Motor neuron (in vitro differentiated cells): Measurements from ENCODE around the gene PEX16. TPM values are rescaled to one million over a fixed set of nuclear protein-coding genes. Genes with fewer than 3 reads are reported as not detected.

Experiments
- ATAC-seq, 8 experiments: fragments of 200-7000 bp; cut with Tn5 transposase; replicated peaks in 6 of 8; 2 replicates each; pipeline ENCODE4 v1.8.0; 2021; ENCODE audit warnings: mild to moderate bottlenecking in 8 of 8, moderate library complexity in 8 of 8
- H3K27ac ChIP-seq, 2 donors: fragments of 250-450 bp; sonication (Bioruptor Pico); 2 replicates each; pipeline ENCODE4 v1.9.0; 2021; ENCODE audit warnings: antibody characterized with exemption in 2 of 2, mild to moderate bottlenecking in 2 of 2, moderate library complexity in 1 of 2
- H3K4me1 ChIP-seq, 2 donors: fragments of 250-450 bp; sonication (Bioruptor Pico); replicated peaks in 1 of 2; 2 replicates each; pipeline ENCODE4 v1.6.1; 2021; ENCODE audit warnings: antibody characterized with exemption in 2 of 2, mild to moderate bottlenecking in 2 of 2, moderate library complexity in 1 of 2
- H3K4me3 ChIP-seq, 5 donors: fragments of 250-450 bp; sonication (Bioruptor Pico); 2 replicates each; pipeline ENCODE4 v1.9.0; 2021; ENCODE audit warnings: antibody characterized with exemption in 5 of 5, mild to moderate bottlenecking in 5 of 5, moderate library complexity in 4 of 5
- WGBS, 10 experiments: fragments of 450-650 bp; shearing (Covaris generic); methylation state at CpG; one replicate each; pipeline ENCODE4 v1.0.0; 2022; 5-methylcytosine and 5-hydroxymethylcytosine counted together
- in situ Hi-C, 9 experiments: fragments of 400-800 bp; cut with MboI; loops; one replicate each; pipeline ENCODE4 v1.15.0; 2021; ENCODE audit warnings: low sequenced_read_pairs in 9 of 9, low pct_unique_long_range_greater_than_20kb in 2 of 9; ENCODE audit not compliant: unreplicated experiment in 9 of 9
- total RNA-seq, 8 experiments: library from RNA; unstranded; fragments of 300-600 nt; gene quantifications; 2 replicates each; pipeline versions ENCODE4 v1.2.3 to v1.2.4, GENCODE V29; 2022

The PEX16 gene
- total RNA-seq = 10 to 100 TPM; 22.7 to 51.5 (median 28.6) TPM

DNA sequence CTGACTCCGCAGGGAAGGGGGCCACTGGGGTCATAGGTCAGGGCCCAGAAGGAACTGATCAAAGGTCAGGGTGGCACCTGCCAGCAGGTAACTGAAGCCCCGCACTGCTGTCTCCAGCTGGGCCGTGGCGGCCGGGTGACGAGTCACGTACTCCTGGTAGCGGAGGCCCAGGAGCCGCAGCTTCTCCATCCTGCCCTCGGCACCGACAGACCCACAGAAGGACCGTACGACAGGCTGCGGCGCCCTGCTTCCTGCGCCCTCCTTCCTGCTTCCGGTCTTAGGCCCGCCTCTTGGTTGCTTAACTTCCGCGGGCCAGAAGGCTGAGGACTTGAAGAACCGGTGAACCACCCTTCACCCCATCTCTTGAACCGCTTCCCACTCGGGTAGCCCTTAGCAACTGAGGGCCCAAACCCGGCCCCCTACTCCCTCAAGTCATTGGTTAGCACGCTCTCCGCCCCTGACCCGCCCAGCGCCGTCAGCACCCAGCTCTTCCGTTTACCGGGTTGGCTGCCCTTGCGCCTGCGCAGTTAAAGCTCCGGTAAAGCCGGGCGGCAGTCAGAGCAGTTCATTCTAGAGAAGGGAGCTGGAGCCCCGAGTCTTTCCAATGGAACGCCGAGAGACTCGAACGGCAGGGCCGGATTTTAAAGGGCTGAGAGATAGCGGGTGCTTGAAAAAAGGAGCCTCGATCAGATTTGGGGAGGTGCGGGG is at the start of gene PEX16:
Gene PEX16 (minus strand): TSS at position 255 of the 708 bp plus-strand sequence. CDS start 66 bp downstream, at position 189.
- in situ Hi-C loops = no loop called here
- peak within 1 kb of the TSS; percentile 90 to 92 for H3K27ac ChIP-seq
- H3K4me3 ChIP-seq = peak within 1 kb of the TSS; percentile 41 to 83 (median 63)
- 0 to 2% (median 0%) methylated on average over 5 to 20 of the region's 45 CpGs; no CpG with 5 or more reads in 5 of the 10 experiments for WGBS, 10 experiments
- peaks cover 5 to 22% of the 10 kb centered on the region in 2 donors for H3K4me1 ChIP-seq
- ATAC-seq = peak; percentile 80 to 91 (median 88)

DNA sequence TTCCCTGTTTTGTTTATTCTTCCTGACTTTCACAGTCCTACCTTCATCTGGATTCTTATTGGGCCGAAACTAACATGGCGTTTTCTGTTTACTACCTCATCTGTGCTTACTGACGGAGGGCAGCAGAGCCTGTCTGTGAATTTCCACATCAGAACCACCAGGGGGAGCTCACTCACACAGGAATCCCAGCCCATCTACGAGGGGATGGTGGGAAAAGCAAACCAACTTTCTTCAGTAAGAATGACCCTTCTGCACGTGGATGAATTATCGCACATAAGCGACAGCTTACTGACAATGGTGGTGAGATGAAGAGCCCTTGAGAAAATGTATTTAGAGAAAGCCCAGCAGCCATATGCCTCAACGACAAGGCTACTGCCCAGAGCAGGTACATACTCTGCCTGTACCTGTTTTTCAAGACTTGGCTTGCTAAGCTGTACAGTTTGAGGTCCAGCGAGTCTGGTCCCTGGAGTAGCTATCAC is 47.3 kb upstream of the PEX16 start:
- Histone ChIP-seq H3K4me3 (no peak overlapping the region), H3K4me1 (no peaks in the 10 kb centered on the region), H3K27ac (no peak overlapping the region)
- in situ Hi-C loops = no loop called here
- 0 to 36% (median 23%) methylated on average over 1 to 9 of the region's 9 CpGs for WGBS, 10 experiments
- peak; percentile 78 to 100 (median 92) for ATAC-seq

DNA sequence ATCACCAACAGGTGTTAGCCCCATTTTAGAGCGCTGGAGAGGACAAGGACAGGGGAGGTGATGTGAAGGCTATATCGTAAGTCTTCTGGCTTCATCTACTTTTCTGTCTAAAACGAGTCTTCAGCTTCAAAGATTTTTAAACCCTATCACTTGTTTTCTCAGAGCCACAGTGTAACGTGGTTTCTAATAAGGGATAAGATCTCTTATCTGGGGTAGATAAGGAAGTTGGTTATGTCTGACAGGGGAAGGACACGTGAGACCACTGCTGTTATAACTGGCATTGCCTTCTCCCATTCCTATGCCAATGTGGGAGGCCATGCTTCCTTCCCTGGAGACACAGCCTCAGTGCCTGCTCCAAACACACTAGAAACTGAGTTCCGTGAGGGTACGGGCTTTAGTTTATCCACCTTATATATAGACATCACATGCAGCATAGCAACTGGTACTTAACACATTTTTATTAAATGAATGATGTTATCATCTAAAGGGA is 44.1 kb upstream of the PEX16 start:
- Histone ChIP-seq H3K4me3 (no peak overlapping the region), H3K27ac (no peak overlapping the region), H3K4me1 (no peaks in the 10 kb centered on the region)
- in situ Hi-C loops = no loop called here
- ATAC-seq = no peak
- WGBS, 10 experiments = 85 to 100% (median 92%) methylated on average over 2 to 7 of the region's 7 CpGs; no CpG with 5 or more reads in 2 of the 10 experiments

- WGBS, 10 experiments = 16 to 100% (median 88%) methylated on average over 2 to 4 of the region's 4 CpGs
- Histone ChIP-seq H3K27ac (no peak overlapping the region), H3K4me1 (no peaks in the 10 kb centered on the region), H3K4me3 (no peak overlapping the region)
- ATAC-seq = no peak
- in situ Hi-C loops = no loop called here
Observed at GRCh38 chr11:45960387-45961095, 42.9 kb upstream of the PEX16 start.

DNA sequence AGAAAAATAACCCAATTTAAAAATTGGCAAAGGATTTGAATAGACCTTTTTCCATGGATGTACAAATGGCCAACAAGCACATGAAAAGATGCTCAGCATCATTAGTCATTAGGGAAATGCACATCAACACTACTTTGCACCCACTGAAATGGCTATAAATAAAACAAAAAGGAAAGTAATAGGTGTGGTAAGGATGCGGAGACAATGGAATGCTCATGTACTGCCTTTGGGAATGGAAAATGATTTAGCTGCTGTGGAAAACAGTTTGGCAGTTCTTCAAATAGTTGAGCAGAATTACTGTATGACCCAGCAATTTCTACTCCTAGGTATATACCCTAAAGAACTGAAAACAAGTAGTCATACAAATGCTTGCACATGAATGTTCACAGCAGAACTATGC is 42.2 kb upstream of the PEX16 start:
- no peaks in the 10 kb centered on the region for H3K4me1 ChIP-seq
- H3K27ac ChIP-seq = no peak overlapping the region
- peak in 2 of 8 experiments; percentile 82 to 93 for ATAC-seq

DNA sequence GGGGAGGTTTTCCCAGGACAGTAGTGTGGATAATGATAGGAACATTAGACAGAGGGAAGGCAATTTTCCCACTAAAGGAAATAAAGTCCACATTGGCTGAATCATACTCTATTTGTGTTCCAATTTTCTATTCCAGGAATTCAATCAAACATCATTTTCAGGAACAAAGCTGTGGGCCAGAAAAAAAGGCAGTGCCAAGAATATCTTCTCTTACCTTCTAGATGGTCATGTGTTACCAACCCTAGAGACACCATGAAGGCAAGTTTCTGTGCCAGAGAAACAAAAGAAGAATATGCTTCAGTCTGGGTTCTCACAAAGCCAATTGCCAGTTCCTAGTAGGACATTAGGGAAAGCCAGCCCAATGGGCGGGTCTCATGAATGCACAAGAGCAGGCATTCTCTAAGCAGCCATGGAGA is 32.3 kb upstream of the PEX16 start:
- Histone ChIP-seq H3K4me3 (no peak overlapping the region), H3K4me1 (peaks cover 0 to 15% of the 10 kb centered on the region in 2 donors), H3K27ac (no peak overlapping the region)
- 80 to 100% (median 93%) methylated on average over 1 of the region's 1 CpG; no CpG with 5 or more reads in 2 of the 10 experiments for WGBS, 10 experiments
- peak in 2 of 8 experiments; percentile 38 to 47 for ATAC-seq
- in situ Hi-C loops = no loop called here

More for the DNA sequence above, 42.2 kb upstream of the PEX16 start:
- 0 to 100% (median 100%) methylated on average over 1 of the region's 1 CpG; no CpG with 5 or more reads in 3 of the 10 experiments for WGBS, 10 experiments
- no peak overlapping the region for H3K4me3 ChIP-seq
- in situ Hi-C loops = no loop called here

DNA sequence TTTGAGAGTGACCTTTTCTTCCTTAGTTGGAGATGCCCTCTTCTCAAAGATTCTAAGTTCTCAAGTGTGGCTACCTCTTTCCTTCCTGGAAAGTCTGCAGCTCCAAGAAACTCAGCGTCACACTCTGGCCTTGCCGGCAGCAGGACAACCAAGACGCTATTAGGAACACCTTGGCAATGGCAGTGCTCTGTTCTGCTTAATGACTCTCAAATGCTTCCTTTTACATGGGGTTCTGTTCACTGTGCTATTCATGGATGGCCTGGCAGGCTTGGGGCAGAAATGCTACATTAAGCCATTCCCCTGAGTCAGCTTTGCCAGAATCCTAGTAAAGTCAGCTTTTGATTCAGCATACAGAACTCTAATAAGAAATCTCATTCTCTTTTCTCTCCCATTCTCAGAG is 30.7 kb upstream of the PEX16 start:
- 26 to 100% (median 60%) methylated on average over 1 to 3 of the region's 3 CpGs; no CpG with 5 or more reads in 1 of the 10 experiments for WGBS, 10 experiments
- ATAC-seq = peak in 5 of 8 experiments; percentile 42 to 92 (median 52)
- H3K27ac ChIP-seq = no peak overlapping the region
- in situ Hi-C loops = no loop called here
- peaks cover 0 to 15% of the 10 kb centered on the region in 2 donors for H3K4me1 ChIP-seq
- H3K4me3 ChIP-seq = no peak overlapping the region

DNA sequence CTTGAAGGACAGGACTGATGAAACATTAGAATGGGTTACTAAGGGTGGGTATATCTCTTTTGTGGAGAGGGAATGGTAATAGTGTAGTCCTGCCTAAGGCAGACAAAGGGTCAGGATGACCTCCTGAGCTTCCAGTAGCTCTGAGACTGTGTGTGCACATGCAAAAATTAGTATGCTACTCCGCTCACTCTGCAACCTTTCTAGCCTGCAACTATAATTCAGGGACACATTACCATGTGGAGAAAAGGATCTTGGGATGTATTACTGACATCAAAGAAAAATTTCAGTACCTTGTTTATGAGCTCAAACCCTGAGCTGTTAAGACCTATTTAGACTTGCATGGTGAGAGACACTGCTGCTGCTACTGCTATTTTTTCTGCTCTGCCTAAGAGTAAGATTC is 30.2 kb upstream of the PEX16 start:
- in situ Hi-C loops = no loop called here
- peaks cover 0 to 15% of the 10 kb centered on the region in 2 donors for H3K4me1 ChIP-seq
- H3K4me3 ChIP-seq = no peak overlapping the region
- peak in 5 of 8 experiments; percentile 48 to 74 (median 68) for ATAC-seq
- H3K27ac ChIP-seq = no peak overlapping the region
- WGBS, 10 experiments = 50 to 100% (median 83%) methylated on average over 1 of the region's 1 CpG; no CpG with 5 or more reads in 6 of the 10 experiments

DNA sequence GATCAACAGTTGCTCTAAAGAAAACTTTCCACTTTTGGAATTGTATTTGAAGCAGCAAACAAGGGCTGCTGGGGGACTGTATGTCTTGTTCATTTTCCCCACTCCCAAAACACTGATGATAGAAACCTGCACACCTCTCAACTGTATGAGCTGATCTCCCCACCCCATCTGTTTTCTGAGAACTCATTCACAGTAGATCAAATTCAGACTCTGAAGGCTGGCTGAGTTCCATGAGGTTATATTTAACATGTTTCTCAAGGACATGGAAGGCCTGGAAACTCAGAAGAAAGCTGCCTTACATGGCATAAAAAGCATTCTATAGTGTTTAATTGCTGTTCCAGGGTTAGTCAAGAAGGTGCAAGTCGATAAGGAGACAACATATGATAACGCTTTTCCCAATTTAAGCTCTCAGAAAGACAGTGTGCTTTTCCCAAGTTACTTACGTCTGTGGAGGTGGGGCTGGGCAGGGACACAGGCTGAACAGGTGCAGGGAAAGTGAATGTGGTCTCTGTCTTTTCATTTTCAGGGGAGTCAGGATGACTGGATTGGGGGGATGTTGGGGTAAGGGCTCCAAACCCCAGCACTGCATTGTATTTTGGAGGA is 27.8 kb upstream of the PEX16 start:
- Histone ChIP-seq H3K27ac (no peak overlapping the region), H3K4me1 (peaks cover 0 to 15% of the 10 kb centered on the region in 2 donors), H3K4me3 (no peak overlapping the region)
- in situ Hi-C loops = no loop called here
- no peak for ATAC-seq
- 78 to 100% (median 90%) methylated on average over 1 to 3 of the region's 3 CpGs; no CpG with 5 or more reads in 3 of the 10 experiments for WGBS, 10 experiments

GRCh38 chr11:45942381-45942780 is 24.7 kb upstream of the PEX16 start:
- H3K4me3 ChIP-seq = no peak overlapping the region
- no peaks in the 10 kb centered on the region for H3K4me1 ChIP-seq
- H3K27ac ChIP-seq = no peak overlapping the region
- no peak for ATAC-seq
- WGBS, 10 experiments = 83 to 92% (median 87%) methylated on average over 2 to 4 of the region's 4 CpGs; no CpG with 5 or more reads in 3 of the 10 experiments
- in situ Hi-C loops = no loop called here

- H3K4me1 ChIP-seq = no peaks in the 10 kb centered on the region
- H3K4me3 ChIP-seq = no peak overlapping the region
- ATAC-seq = peak in 1 of 8 experiments; percentile 48
- WGBS, 10 experiments = 84 to 100% (median 94%) methylated on average over 2 to 4 of the region's 4 CpGs; no CpG with 5 or more reads in 1 of the 10 experiments
- in situ Hi-C loops = no loop called here
- no peak overlapping the region for H3K27ac ChIP-seq
Observed at GRCh38 chr11:45941285-45941684, 23.6 kb upstream of the PEX16 start.

DNA sequence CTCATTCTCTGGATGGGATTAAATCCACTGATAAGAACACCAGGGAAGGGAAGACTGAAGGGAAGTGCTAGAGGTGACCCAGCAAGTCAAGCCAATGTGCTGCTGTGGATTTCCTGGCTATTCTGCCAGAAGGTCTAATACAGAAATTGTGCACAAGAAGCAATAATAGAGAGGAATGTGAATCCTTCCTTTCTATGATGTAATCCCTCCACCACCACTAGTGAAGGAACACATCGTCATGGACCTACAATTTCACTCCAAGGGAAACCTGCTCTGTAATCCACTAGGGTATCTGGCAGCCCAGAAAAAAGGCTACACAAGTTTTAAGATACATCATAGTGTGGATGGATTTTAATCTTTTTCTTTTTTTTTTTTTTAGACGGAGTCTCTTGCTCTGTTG is 22.2 kb upstream of the PEX16 start:
- 73 to 100% (median 79%) methylated on average over 1 to 2 of the region's 2 CpGs; no CpG with 5 or more reads in 6 of the 10 experiments for WGBS, 10 experiments
- H3K27ac ChIP-seq = no peak overlapping the region
- ATAC-seq = no peak
- no peaks in the 10 kb centered on the region for H3K4me1 ChIP-seq
- in situ Hi-C loops = no loop called here
- H3K4me3 ChIP-seq = no peak overlapping the region

- 78 to 100% (median 93%) methylated on average over 1 to 10 of the region's 10 CpGs for WGBS, 10 experiments
- in situ Hi-C loops = no loop called here
- ATAC-seq = no peak
Observed at GRCh38 chr11:45937916-45938315, 20.2 kb upstream of the PEX16 start.

More at GRCh38 chr11:45937916-45938315, 20.2 kb upstream of the PEX16 start:
- Histone ChIP-seq H3K4me3 (no peak overlapping the region), H3K27ac (no peak overlapping the region), H3K4me1 (no peaks in the 10 kb centered on the region)
